Stomach (tissue), 9 donors: Measurements from ENCODE around the gene CLCNKB. TPM values are rescaled to one million over a fixed set of nuclear protein-coding genes. Genes with fewer than 3 reads are reported as not detected.
A peak's percentile ranks its signal among the peaks of the same experiment; 100 is the strongest.

Source experiments
- DNase-seq, 2 donors: peaks; one replicate each; pipeline versions ENCODE4 v3.0.0 to v3.0.0-alpha.2; 2013 to 2019
- H3K27ac ChIP-seq, 5 donors: fragments of 200-600 bp in 4 of 5; sonication (generic) in 4 of 5; one replicate each; pipeline ENCODE4 v1.5.1; 2013 to 2019; ENCODE audit warnings: mild to moderate bottlenecking in 1 of 5, moderate library complexity in 1 of 5
- H3K27me3 ChIP-seq, 3 donors: fragments of 200-600 bp; sonication (generic); one replicate each; pipeline ENCODE4 v1.5.1; 2017 to 2019; ENCODE audit warnings: mixed run types in 1 of 3
- H3K36me3 ChIP-seq, 4 donors: fragments of 200-600 bp; sonication (generic); 1 replicate in 3 of 4; 2 replicates in 1 of 4; pipeline ENCODE4 v1.5.1; 2016 to 2019
- H3K4me1 ChIP-seq, 4 donors: fragments of 200-600 bp; sonication (generic); one replicate each; pipeline ENCODE4 v1.5.1; 2016 to 2019
- H3K4me3 ChIP-seq, 4 donors: fragments of 200-600 bp; sonication (generic) in 3 of 4; one replicate each; pipeline ENCODE4 v1.5.1; 2016 to 2019; ENCODE audit warnings: mild to moderate bottlenecking in 1 of 4
- H3K9me3 ChIP-seq, 4 donors: fragments of 200-600 bp; sonication (generic); one replicate each; pipeline ENCODE4 v1.5.1; 2016 to 2019
- CTCF ChIP-seq, 7 experiments: fragments of 450-650 bp in 4 of 7; fragments of 200-600 bp in 3 of 7; sonication (generic) in 3 of 7; IDR thresholded peaks; one replicate each; pipeline ENCODE4 v1.5.1; 2016 to 2019; ENCODE audit warnings: antibody characterized with exemption in 7 of 7, control low read depth in 2 of 7, mild to moderate bottlenecking in 1 of 7
- EP300 ChIP-seq: sonication (generic); formaldehyde crosslinking; IDR thresholded peaks from one replicate; pipeline ENCODE4 v1.6.1; 2017; ENCODE audit warnings: antibody characterized with exemption
- POLR2A ChIP-seq, 4 donors: fragments of 450-650 bp; IDR thresholded peaks; one replicate each; pipeline ENCODE4 v1.6.1; 2016; ENCODE audit warnings: antibody characterized with exemption in 4 of 4, control low read depth in 2 of 4, mild to moderate bottlenecking in 1 of 4, moderate library complexity in 1 of 4
- POLR2AphosphoS5 ChIP-seq, 3 donors: sonication (generic); formaldehyde crosslinking; IDR thresholded peaks; one replicate each; pipeline ENCODE4 v1.6.1; 2016; ENCODE audit warnings: antibody characterized with exemption in 3 of 3
- WGBS, 5 donors: extraction: QIAGEN DNeasy Blood & Tissue Kit in 3 of 5; methylation state at CpG; one replicate each; pipeline versions ENCODE4 v1.1.5 to v1.1.7; 2013 to 2018; 5-methylcytosine and 5-hydroxymethylcytosine counted together
- intact Hi-C: fragments of 100-400 bp; cut with DNase I; formaldehyde crosslinking; loops from one replicate; pipeline ENCODE4 v1.15.1; 2023; ENCODE audit warnings: low total_unique reads
- polyA plus RNA-seq, 3 donors: library from polyadenylated mRNA; stranded (reverse); fragments of 200-250 nt; gene quantifications; one replicate each; pipeline ENCODE4 v1.2.3, GENCODE V29; 2013
- total RNA-seq, 5 donors: library from RNA; depleted of rRNA; stranded (reverse); fragments of >200 nt; gene quantifications; one replicate each; pipeline versions ENCODE4 v1.1.0 to v1.2.3, GENCODE V29; 2014 to 2016
- donor health status: healthy with polysubstance abuse.
- donor health status: Bipolar disorder and iron deficiency.
- donor health status: healthy.

The CLCNKB gene
- total and polyA plus RNA-seq, 8 donors: 0.19 to 0.92 (median 0.45) TPM; not detected in 4

- Histone ChIP-seq H3K4me3 (no peak overlapping the region), H3K27me3 (no peaks in the 10 kb centered on the region), H3K9me3 (no peaks in the 10 kb centered on the region), H3K27ac (no peak overlapping the region), H3K4me1 (peaks cover 0 to 5% (median 2%) of the 10 kb centered on the region in 4 donors), H3K36me3 (no peaks in the 10 kb centered on the region)
- 56 to 66% (median 65%) methylated on average over 8 to 9 of the region's 9 CpGs for WGBS, 5 donors
- no peak for DNase-seq
- intact Hi-C loops: no loop called here
- no peak for TF ChIP-seq EP300
- no peak for TF ChIP-seq POLR2A (IDR thresholded peaks at IDR 0.05)
- TF ChIP-seq CTCF (IDR thresholded peaks at IDR 0.05): no peak
- no peak for TF ChIP-seq POLR2AphosphoS5 (IDR thresholded peaks at IDR 0.05)
These were observed 36.8 kb upstream of the CLCNKB start for GRCh38 chr1:16006552-16007485.

- DNase-seq: no peak
- Histone ChIP-seq H3K27me3 (no peaks in the 10 kb centered on the region), H3K9me3 (no peaks in the 10 kb centered on the region), H3K4me3 (no peak overlapping the region), H3K4me1 (peaks cover 8 to 14% (median 11%) of the 10 kb centered on the region in 4 donors), H3K27ac (no peak overlapping the region), H3K36me3 (no peaks in the 10 kb centered on the region)
- TF ChIP-seq CTCF (IDR thresholded peaks at IDR 0.05): no peak
- no peak for TF ChIP-seq EP300
- TF ChIP-seq POLR2AphosphoS5 (IDR thresholded peaks at IDR 0.05): no peak
- TF ChIP-seq POLR2A (IDR thresholded peaks at IDR 0.05): no peak
- intact Hi-C loops: no loop called here
- WGBS, 5 donors: 70 to 79% (median 73%) methylated on average over 6 of the region's 6 CpGs
These were observed 35.8 kb upstream of the CLCNKB start for GRCh38 chr1:16007671-16008341.

- Histone ChIP-seq H3K27ac (no peak overlapping the region), H3K4me1 (peaks cover 20 to 23% (median 21%) of the 10 kb centered on the region in 4 donors), H3K36me3 (no peaks in the 10 kb centered on the region), H3K9me3 (no peaks in the 10 kb centered on the region), H3K27me3 (no peaks in the 10 kb centered on the region), H3K4me3 (no peak overlapping the region)
- TF ChIP-seq CTCF (IDR thresholded peaks at IDR 0.05): peak in 6 of 7 experiments; percentile 44 to 99 (median 96)
- no peak for TF ChIP-seq POLR2A (IDR thresholded peaks at IDR 0.05)
- peak in 1 of 3 donors; percentile 30 for TF ChIP-seq POLR2AphosphoS5 (IDR thresholded peaks at IDR 0.05)
- intact Hi-C loops: no loop called here
- DNase-seq: peak; percentile 87 to 91
- WGBS, 5 donors: 1 to 3% (median 2%) methylated on average over 4 of the region's 4 CpGs
These were observed 34.5 kb upstream of the CLCNKB start for GRCh38 chr1:16009030-16009460.

- no peaks in the 10 kb centered on the region for H3K36me3 ChIP-seq
- H3K27me3 ChIP-seq: no peaks in the 10 kb centered on the region
- DNase-seq: no peak
- no peaks in the 10 kb centered on the region for H3K9me3 ChIP-seq
- no peak overlapping the region for H3K4me3 ChIP-seq
- H3K27ac ChIP-seq: no peak overlapping the region
- 88 to 92% (median 90%) methylated on average over 11 of the region's 11 CpGs for WGBS, 5 donors
- TF ChIP-seq POLR2A (IDR thresholded peaks at IDR 0.05): no peak
- no peak for TF ChIP-seq CTCF (IDR thresholded peaks at IDR 0.05)
- no peak for TF ChIP-seq EP300
- TF ChIP-seq POLR2AphosphoS5 (IDR thresholded peaks at IDR 0.05): no peak
- H3K4me1 ChIP-seq: peaks cover 25 to 28% (median 26%) of the 10 kb centered on the region in 4 donors
- intact Hi-C loops: no loop called here
These were observed 33.9 kb upstream of the CLCNKB start for GRCh38 chr1:16009678-16010077.
